HG03095 (cell line): ENCODE measurements around the gene ATRN.
A peak's percentile ranks its signal among the peaks of the same experiment; 100 is the strongest.
"Not testable (repeated sequence)": the region's sequence is repeated elsewhere in the genome, so short reads cannot be mapped to it uniquely, and the experiment has no call there.

Experiments used
- ATAC-seq: cut with Tn5 transposase; IDR thresholded peaks from one replicate; pipeline ENCODE4 v1.9.1; 2021; ENCODE audit warnings: moderate library complexity; ENCODE audit not compliant: unreplicated experiment

The ATRN gene

DNA sequence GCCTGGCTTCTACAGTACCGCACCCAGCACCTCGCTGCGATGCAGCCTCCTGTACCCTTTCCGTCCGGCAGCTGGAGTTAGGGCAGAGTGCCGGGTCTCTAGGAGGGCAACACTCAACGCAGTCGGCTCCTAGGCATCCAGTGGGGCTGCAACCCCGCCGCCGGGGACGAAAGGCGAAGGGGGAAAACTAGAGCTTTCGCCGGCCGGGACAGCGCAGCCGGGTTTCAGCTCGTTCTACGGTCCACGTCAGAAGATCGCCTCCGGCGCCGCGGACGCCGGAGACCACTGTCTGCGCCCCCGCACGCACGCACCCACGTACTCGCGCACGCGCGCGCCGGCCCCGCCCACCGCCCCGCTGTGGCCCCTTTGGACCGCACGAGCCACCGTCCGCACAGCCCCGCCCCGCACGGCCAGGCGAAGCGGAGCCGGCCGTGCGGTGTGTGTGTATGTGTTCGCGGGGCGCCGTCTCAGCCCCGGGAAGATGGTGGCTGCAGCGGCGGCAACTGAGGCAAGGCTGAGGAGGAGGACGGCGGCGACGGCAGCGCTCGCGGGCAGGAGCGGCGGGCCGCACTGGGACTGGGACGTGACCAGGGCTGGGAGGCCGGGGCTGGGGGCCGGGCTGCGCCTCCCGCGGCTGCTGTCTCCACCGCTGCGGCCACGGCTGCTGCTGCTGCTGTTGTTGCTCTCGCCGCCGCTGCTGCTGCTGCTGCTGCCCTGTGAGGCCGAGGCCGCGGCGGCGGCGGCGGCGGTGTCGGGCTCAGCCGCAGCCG is at the start of gene ATRN:
Gene ATRN, plus strand, starts transcription at position 392 of the 770 bp plus-strand sequence. Its CDS starts 90 bp downstream, at position 482.
- ATAC-seq, result peak; percentile 76

DNA sequence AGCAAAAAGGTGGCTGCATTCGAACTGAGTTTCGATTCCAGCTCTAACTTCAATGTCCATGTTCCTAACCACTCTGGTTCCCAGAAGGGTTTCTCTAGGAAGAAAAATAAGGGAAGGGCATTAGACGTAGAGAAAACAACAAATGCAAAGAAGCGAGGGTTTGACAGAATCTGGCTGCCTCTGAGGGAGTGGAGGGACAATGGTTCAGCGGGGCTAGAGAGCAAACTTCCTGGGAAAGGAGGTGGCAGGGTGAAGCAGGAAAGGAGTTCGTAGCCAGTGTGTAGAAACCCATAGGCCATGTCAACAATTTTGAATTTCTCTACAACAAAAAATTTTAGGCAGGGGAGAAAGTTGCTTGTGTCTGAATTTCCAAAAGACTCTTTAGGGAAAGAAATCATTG is 48.8 kb upstream of the ATRN start:
- ATAC-seq, result no peak

DNA sequence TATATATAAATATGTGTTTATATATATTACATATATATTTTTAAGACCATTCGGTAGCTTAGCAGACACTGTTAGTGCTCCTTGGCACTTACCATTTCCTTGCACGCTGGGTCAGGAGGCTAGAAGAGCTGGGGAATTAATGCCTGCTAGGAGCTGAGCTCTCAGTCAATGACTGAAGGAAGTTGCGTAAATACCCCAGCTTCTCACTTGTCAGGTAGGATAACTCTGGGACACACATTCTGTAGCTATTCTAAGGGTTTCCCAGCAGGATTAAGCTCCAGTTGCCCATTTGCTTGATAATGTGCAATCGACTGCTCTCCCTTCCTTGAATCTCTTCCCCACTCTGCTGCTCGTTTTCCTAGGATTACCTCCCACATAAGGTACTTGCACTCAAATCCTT is 47.7 kb upstream of the ATRN start:
- ATAC-seq, result no peak

DNA sequence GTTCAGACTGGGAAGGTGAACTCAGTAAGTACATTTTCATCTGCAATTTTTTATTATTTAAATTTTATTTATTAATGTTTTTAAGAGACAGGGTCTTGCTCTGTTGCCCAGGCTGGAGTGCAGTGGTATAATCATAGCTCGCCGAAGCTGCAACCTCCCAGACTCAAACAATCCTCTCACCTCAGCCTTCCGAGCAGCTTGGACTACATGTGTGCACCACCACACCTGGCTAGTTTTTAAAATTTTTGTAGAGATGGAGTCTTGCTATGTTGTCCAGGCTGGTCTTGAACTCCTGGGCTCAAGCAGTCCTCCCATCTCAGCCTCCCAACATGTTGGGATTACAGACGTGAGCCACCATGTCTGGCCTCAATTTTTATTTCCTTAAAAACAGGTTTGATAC is 44.1 kb upstream of the ATRN start:
- not testable (repeated sequence) for ATAC-seq

DNA sequence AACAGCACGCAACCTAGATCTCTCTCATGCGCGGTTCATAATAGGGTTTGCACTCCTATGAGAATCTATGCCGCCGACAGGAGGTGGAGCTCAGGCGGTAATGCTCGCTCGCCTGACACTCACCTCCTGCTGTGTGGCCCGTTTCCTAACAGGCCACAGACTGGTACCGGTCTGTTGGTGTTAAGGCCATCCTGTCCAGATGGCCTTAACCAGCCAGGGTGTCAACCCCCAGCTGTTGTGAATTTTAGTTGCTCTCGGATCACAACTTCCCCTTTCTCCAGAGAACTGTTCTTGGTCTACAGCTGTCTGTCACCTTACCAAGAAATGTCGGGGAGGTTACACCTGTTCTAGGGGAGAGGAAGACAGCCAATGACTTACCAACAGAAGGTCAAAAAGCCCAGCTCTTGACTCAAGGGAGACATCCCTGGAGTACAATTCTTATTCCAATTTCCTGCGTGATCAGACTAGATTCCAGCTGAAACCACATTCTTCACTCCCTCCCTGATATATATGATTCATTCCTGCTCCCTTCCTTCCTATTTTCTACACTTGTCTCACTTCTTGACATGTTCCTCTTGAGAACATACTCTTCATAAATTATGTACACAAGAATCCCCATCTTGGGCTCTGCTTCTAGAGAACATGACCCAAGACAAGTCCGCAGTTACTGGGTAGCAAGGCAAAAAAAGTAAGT is 40.3 kb upstream of the ATRN start:
- peak; percentile 90 for ATAC-seq

DNA sequence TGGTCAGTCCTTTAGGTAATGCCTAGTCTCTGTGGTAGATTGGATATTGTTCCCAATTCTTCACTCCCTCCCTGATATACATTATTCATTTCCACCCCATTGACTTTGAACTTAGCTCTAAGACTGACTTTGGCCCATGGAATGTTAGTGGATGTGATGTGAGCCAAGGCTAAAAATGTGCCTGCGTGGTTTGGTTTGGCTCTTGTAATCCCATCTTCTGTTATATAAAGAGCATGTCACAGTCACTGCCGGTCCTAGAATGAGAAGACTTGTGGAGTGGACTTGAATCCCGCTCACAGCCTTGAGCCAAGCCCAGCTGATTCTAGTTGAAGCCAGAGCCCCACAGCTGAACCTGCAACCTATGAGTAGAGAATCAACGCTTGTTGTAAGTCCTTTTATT is 39.7 kb upstream of the ATRN start:
- no peak for ATAC-seq

DNA sequence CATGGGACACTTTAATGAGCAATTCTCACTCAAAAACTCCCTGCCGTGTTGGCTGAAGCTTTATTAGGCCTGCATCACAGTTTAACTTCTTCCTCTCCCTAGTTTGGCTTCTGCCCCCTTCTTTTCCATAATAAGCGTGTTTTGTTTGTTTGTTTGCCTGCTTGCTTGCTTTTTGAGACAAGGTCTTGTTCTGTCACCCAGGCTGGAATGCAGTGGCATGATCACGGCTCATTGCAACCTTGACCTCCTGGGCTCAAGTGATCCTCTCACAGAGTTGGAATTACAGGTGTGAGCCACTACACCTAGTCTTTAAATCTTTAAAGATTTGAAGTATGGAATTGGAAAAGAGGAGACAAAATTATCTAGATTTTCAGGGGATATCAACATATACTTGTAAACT is 38.0 kb upstream of the ATRN start:
- no peak for ATAC-seq

DNA sequence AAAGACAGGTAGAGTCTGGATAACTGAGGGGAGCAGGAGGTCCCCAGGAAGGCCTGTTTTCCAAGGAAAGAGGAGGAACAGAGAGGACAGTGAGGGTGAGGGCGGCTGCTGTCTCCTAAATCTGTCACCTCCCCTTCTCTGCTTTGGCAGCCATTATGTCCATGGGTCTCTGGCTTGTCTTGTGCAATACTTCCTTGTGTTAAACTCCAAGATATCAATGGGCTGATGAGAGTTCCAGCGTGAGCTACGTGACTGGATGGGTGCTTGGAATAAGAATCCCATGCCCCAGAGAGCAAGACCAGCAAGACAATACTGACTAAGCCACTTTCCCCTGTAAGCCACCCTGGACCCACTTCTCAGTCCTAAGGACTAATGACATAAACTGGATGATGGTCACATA is 37.1 kb upstream of the ATRN start:
- no peak for ATAC-seq

DNA sequence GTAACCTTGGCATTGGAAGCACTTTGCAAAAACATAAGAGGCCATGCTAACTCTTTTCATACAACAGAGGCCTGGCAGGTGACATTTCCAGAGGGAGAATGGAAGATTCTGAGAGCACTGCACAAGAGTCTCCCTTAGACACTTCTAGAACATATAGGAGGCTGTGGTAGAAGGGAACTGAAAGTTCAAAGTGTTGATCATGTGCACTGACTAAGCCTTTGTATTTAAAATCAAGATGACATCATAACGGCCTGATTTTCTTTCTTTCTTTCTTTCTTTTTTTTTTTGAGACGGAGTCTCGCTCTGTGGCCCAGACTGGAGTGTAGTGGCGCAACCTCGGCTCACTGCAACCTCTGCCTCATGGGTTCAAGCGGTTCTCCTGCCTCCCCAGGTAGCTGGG is 36.6 kb upstream of the ATRN start:
- no peak for ATAC-seq

DNA sequence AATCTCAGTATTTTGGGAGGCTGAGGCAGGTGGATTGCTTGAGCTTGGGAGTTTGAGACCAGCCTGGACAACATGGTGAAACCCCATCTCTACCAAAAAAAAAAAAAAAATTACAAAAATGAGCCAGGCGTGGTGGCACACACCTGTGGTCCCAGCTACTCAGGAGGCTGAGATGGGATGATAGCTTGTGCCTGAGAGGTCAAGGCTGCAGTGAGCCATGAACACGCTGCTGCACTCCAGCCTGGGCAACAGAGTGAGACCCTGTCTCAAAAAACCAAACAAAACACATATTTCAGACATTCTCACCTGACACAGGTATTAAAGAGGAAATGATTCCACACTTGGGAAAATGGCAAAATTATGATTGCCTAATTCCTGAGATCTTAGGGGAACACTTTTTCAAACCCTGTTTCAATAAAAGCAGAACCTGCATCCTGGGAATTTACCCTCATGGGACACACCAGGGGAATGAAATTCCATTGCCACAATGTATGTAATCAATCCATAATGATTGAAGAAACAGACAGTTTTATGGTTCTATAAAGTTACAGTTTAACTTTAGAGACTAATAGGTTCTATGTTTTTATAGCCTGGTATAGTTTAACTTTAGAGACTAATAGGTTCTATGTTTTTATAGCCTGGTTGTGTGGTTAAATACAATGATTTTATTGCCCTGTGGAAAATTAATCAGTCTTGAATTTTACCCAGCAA is 33.8 kb upstream of the ATRN start:
- ATAC-seq, result no peak

DNA sequence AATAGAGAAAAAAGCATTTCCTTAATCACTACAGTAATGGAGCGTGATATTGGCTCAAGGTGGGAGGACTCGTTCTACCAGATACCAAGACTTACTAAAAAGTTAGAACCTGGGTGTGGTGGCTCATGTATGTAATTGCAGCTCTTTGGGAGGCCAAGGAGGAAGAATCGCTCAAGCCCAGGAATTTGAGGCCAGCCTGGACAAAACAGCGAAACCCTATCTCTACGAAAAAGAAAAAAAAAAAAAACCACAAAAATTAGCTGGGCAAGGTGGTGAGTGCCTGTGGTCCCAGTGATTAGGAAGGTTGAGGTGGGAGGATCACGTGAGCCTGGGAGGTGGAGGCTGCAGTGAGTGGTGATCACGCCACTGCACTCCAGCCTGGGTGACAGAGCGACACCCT is 24.0 kb upstream of the ATRN start:
- ATAC-seq, result no peak

DNA sequence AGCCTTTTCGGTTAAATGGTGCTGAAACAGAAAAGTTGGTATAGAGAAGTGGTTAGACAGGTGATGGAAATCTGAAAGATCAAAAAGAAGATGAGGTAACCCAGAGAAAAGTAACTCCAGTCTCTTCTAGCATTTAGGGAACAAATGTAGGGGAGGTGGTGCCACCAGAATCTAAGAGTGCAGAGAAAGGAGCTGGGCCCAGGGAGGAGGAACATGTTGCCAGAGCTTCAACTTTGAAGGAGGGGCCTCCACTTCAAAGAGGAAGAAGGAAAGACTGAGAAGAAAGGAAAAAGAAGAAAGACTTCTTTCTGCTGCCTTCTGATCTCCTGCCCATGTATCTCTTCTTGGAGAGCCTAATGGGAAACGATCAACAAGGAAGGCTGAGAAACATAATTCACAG is 23.5 kb upstream of the ATRN start:
- ATAC-seq, result no peak

DNA sequence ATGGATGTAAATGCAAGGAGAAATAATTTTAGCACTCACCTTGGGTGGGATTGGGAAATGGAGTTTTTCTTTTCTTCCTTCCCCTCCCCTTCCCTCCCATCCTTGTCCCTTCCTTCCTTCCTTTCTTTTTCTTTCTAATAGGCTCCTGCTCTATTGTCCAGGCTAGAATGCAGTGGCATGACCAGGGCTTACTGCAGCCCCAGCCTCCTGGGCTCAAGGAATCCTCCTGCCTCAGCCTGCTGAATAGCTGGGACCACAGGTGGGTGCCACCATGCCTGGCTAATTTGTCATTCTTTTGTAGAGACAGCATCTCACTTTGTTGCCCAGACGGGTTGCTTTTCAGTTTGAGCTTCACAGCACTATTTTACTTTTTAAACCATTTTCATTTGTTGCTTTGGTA is 21.5 kb upstream of the ATRN start:
- no peak for ATAC-seq

DNA sequence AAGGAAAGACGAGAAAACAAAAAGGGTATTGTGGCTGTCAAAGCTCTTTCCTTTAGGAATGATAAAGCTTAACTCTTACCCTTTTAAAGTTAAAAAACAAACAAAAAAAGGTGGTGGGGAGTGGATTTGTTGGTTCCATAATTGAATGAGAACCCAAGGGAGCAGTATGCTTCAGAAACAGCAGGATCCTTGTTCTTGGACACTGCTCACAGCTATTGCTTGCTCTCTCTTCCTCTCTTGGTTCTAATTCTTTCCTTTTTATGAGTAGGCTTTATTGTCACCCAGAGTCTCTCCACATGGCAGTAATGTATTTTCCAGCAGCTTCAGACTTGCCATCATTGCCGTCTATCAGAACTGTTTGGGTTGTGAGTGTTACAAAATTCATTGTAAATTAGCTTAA is 18.7 kb upstream of the ATRN start:
- ATAC-seq, result no peak

DNA sequence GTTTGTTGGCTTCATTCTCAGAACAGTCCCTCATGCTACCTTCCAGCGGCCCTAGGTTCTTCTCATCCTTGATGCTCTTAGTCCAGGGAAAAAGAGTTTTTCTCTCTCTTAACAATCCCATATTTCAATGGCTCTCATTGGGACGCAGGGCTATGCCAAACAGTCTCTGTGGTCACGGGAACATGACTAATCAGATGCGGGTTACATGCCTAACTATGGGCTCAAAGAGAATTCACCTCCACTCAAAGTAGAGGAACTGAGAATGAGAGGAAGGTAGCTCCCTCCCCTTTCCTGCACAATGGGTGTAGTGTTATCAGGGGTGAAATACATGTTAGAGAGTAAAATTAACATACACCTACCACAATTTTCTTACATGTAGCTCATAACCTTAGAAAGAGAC is 18.1 kb upstream of the ATRN start:
- ATAC-seq, result no peak

DNA sequence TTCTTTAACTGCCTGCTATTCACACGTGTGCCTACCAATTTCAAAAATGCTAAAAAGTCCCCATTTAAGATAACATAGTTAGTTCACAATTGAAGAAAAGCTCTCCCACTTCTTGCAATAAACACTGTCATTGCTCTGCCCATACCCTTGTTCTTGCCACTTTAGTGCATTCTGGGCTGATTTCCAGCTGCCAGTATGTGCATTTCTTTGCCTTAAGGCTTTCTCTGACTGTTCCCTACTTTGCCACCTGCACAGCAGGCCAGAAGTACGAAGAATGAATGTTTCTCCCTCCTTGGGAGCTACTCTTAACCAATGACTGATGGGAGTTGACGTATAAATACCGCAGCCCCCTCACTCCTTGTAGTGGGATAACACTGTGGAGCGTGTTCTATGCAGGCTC is 16.0 kb upstream of the ATRN start:
- no peak for ATAC-seq

DNA sequence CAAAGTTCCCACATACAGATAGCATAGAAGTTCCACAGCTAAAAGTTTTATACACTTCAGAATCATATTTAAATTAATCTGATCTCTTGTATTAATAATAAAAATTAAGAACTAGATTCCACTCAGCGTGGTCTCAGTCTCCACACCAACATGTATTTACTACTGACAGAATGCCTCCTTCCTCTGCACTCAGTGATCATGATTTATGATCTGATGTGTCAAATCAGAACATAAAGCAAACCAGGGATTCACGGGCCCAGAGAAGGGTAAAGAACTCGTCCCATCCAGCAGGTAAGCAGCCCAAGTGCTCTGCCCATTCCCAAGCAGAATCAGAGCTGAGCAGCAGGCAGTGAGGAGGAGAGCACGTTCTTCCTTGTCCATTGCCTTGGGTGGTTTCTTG is 14.2 kb upstream of the ATRN start:
- ATAC-seq, result no peak

DNA sequence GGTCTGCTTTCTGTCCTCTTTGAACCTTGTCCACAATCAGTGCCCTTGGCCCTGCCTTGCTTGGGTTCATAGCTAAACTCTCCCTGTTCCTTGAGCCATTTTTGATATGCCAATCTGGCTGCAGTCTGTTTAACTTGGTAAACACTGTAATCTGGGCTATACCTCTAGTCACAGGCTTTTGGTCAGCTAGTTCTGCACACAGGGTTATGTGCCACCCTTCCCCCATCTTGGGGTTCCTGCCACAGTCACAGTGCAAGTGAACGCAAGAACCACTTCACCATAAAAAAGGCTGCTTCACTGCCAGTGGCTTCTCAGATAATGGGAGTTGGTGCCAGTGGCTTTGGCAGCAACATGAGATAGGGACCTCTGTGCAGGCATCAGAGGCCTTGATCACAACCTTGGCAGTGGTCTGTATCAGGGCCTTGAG is 10.9 kb upstream of the ATRN start:
- ATAC-seq, result no peak

DNA sequence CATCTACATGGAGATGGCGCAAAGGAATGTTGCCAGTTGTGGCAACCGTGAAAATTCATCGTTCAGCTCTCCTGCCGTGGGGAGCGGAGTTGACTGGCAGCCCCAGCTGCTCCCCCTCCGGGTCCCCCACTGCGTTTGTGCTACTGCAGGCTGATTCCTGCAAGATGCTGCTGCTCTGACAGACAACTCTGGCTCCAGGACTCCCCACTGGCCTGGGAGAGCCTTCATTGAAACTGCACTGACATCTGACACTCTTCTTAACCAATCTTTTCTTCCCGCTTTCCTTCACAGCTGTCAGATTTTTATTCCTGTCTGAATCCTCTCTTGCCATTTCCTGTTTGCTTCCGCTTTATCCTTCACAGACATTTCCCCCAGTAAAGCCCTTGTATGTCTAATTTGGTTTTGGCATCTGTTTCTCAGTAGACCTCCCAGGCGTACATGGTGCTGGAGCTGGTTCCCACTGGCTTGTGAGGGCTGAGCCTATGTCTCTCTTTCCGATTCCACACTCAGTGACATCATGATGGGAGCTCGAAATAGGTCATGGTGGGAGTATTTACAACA is 9.5 kb upstream of the ATRN start:
- ATAC-seq, result no peak

DNA sequence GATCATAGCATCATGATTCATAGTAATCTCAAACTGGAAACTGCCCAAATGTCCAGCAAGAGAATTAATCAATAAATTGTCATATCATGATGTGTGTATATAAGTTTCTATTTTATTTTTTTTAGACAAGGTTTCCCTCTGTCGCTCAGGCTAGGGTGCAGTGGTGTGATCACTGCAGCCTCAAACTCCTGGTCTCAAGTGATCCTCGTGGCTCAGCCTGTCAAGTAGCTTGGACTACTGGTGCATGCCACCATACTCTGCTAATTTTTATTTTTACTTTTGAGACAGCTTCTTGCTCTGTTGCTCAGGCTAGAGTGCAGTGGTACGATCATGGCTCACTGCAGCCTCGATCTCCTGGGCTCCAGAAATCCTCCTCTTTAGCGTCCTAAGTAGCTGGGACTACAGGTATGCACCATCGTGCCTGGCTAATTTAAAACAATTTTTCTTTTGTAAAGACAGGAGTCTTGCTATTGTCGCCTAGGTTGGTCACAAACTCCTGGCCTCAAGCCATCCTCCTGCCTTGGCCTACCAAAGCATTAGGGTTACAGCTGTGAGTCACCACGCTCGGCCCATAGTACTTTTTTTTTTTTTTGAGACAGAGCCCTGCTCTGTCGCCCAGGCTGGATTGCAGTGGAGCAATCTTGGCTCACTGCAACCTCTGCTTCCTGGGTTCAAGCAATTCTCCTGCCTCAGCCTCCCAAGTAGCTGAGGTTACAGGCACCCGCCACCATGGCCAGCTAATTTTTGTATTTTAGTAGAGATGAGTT is 8.7 kb upstream of the ATRN start:
- no peak for ATAC-seq

DNA sequence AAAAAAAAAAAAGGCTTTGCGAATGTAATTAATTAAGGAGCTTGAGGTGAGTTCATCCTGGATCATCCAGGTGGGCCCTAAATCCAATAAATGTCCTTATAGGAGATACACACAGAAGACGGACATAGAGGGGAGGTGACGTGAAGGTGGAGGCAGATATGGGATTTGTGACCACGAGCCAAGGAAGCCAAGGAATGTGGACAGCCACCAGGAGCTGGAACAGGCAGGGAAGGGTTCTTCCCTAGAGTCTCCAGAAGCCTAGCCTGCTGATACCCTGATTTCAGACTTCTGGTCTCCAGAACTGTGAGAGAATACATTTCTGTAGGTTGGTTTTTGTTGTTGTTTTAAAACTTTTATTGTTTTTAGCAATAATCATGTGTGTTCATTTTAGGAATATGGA is 6.7 kb upstream of the ATRN start:
- ATAC-seq, result no peak
